Mammary epithelial cell (primary cell): ENCODE results near the gene TBCCD1.

Experiments used
- CTCF ChIP-seq, 2 donors: IDR thresholded peaks in 1 of 2; conservative IDR thresholded peaks in 1 of 2; 2 replicates each; pipeline ENCODE4 v1.5.1; 2011 to 2012; ENCODE audit warnings: inconsistent platforms in 2 of 2, low read length in 2 of 2, mild to moderate bottlenecking in 2 of 2, control low read depth in 1 of 2, low read depth in 1 of 2; ENCODE audit not compliant: insufficient read depth in 1 of 2; ENCODE audit errors: extremely low read depth in 1 of 2
- EZH2 ChIP-seq: IDR thresholded peaks from 2 replicates; pipeline ENCODE4 v1.6.1; 2012; ENCODE audit warnings: low read length, inconsistent platforms, borderline replicate concordance

DNA sequence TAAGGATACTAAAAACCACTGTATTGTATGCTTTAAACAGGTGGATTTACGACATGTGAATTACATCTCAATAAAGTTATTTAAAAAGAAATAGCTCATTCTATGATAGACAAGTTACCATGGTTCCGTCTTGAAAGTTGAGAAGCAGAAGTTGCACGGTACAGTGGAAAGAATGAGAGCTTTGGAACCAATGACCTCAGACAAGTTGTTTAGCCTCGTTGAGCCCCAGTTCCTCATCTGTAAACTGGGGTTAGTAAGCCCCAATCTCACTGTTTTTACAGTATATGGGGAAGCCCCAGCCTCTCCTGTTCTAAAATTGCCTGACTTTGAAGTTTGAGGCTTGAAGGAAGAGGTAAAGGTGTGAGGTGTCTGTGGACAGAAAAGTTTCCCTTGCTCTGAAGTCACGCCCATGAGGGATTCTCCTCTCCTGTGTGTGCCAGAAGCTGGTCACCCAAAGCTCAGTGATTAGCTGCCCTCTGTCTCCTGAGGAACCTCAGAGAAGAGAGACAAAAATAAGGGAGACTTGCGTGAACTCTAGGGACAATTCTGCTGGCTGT is 32.9 kb downstream of the TBCCD1 start:
- TF ChIP-seq CTCF (conservative IDR thresholded peaks at IDR 0.05 in 1 of 2, IDR thresholded peaks at IDR 0.05 in 1 of 2; ENCODE audit: extremely low read depth in 1 of 2, insufficient read depth in 1 of 2, low read depth in 1 of 2, low read length in 2 of 2) (no peak), EZH2 (no peak)
